NCI-H2107 (cell line): ENCODE data around the gene CPT2.

Experiments used
- DNase-seq: peaks from one replicate; lab custom pipeline; 2025; lab: John Stamatoyannopoulos, UW

The CPT2 gene

GRCh38 chr1:53219711-53220110, 23.1 kb downstream of the CPT2 start:
- no peak for DNase-seq

GRCh38 chr1:53220171-53220961, 23.7 kb downstream of the CPT2 start, which contains the start of gene CZIB:
TSS of gene CZIB (minus strand) at chr1:53220634. CDS start at chr1:53220575, 59 bp downstream.
- DNase-seq, result peak; percentile 95

- no peak for DNase-seq
These were observed 24.3 kb downstream of the CPT2 start for GRCh38 chr1:53220962-53221286.

GRCh38 chr1:53237638-53238037, 41.0 kb downstream of the CPT2 start:
- DNase-seq, result no peak

GRCh38 chr1:53238197-53239155, 41.9 kb downstream of the CPT2 start, which contains the start of gene MAGOH:
TSS of gene MAGOH (minus strand) at chr1:53238518. CDS start at chr1:53238448, 70 bp downstream.
- peak; percentile 92 for DNase-seq

GRCh38 chr1:53241828-53242227, 45.2 kb downstream of the CPT2 start:
- no peak for DNase-seq

- DNase-seq, result no peak
These were observed 45.8 kb downstream of the CPT2 start for GRCh38 chr1:53242381-53242780.

- DNase-seq, result no peak
These were observed 47.5 kb downstream of the CPT2 start for GRCh38 chr1:53244141-53244540.

- DNase-seq, result no peak
These were observed 49.9 kb downstream of the CPT2 start for GRCh38 chr1:53246261-53247134.

GRCh38 chr1:53249706-53250105, 53.1 kb downstream of the CPT2 start:
- DNase-seq, result no peak

GRCh38 chr1:53250325-53250724, 53.7 kb downstream of the CPT2 start:
- DNase-seq, result no peak

- no peak for DNase-seq
These were observed 57.5 kb downstream of the CPT2 start for GRCh38 chr1:53254011-53254640.

- DNase-seq, result no peak
These were observed 58.4 kb downstream of the CPT2 start for GRCh38 chr1:53255031-53255430.

GRCh38 chr1:53256511-53257453, 60.2 kb downstream of the CPT2 start:
- DNase-seq, result no peak

GRCh38 chr1:53257454-53258081, 60.9 kb downstream of the CPT2 start:
- no peak for DNase-seq

- DNase-seq, result no peak
These were observed 61.6 kb downstream of the CPT2 start for GRCh38 chr1:53258216-53258615.

- no peak for DNase-seq
These were observed 63.3 kb downstream of the CPT2 start for GRCh38 chr1:53259932-53260331.

GRCh38 chr1:53260631-53261247, 64.1 kb downstream of the CPT2 start:
- no peak for DNase-seq

- DNase-seq, result no peak
These were observed 65.4 kb downstream of the CPT2 start for GRCh38 chr1:53262000-53262399.
